ENCODE measurements around the gene MED28. TPM values are rescaled to one million over a fixed set of nuclear protein-coding genes. Genes with fewer than 3 reads are reported as not detected.

The MED28 gene
- total and polyA plus RNA-seq, 10 of the 15 experiments (the other 5 are each of a cell fraction or from before 2014, with no cell fraction given), result 19.9 to 77.4 (median 52.0) TPM

Other genes starting within 250 kb of the MED28 start
- gene QDPR, start 102.6 kb upstream of the MED28 start, total RNA-seq (2014; rRNA removed), result 3.1 and 6.2 TPM in 2 replicates
- gene QDPR, start 102.6 kb upstream of the MED28 start, total RNA-seq (2014; rRNA removed; fragmentation: Illumina TruSeq; extraction: Trizol), result 8.0 and 10.0 TPM in 2 replicates
- 17.5 and 17.6 TPM in 2 replicates for gene QDPR, start 102.6 kb upstream of the MED28 start, total RNA-seq (2021)
- gene QDPR, start 102.6 kb upstream of the MED28 start, polyA plus RNA-seq (2011; rRNA removed), result 8.6 and 8.7 TPM in 2 replicates
- 9.1 and 13.6 TPM in 2 replicates for gene QDPR, start 102.6 kb upstream of the MED28 start, polyA plus RNA-seq (2014; fragmentation: Illumina TruSeq; extraction: Trizol)
- 1 to 10 TPM; 3.0 to 8.2 TPM for gene QDPR, start 102.6 kb upstream of the MED28 start, polyA plus RNA-seq (2014; fragmentation: Nextera tagmentation; extraction: Ambion mirVana)
- gene QDPR, start 102.6 kb upstream of the MED28 start, polyA plus RNA-seq (2014; rRNA removed), result 18.0 and 25.9 TPM in 2 replicates
- 10 to 100 TPM; 26.7 to 27.7 TPM for gene QDPR, start 102.6 kb upstream of the MED28 start, polyA plus RNA-seq (2016; fragmentation: Nextera tagmentation; extraction: Ambion mirVana)
- not detected in 2 replicates for gene CLRN2, start 99.5 kb upstream of the MED28 start, total RNA-seq (2014; rRNA removed)
- not detected in 2 replicates for gene CLRN2, start 99.5 kb upstream of the MED28 start, total RNA-seq (2014; rRNA removed; fragmentation: Illumina TruSeq; extraction: Trizol)
- not detected in 2 replicates for gene CLRN2, start 99.5 kb upstream of the MED28 start, total RNA-seq (2021)
- not detected in 2 replicates for gene CLRN2, start 99.5 kb upstream of the MED28 start, polyA plus RNA-seq (2011; rRNA removed)
- not detected in 2 replicates for gene CLRN2, start 99.5 kb upstream of the MED28 start, polyA plus RNA-seq (2014; fragmentation: Illumina TruSeq; extraction: Trizol)
- gene CLRN2, start 99.5 kb upstream of the MED28 start, polyA plus RNA-seq (2014; fragmentation: Nextera tagmentation; extraction: Ambion mirVana), result not detected
- not detected in 2 replicates for gene CLRN2, start 99.5 kb upstream of the MED28 start, polyA plus RNA-seq (2014; rRNA removed)
- gene CLRN2, start 99.5 kb upstream of the MED28 start, polyA plus RNA-seq (2016; fragmentation: Nextera tagmentation; extraction: Ambion mirVana), result not detected
- 168 and 206 TPM in 2 replicates for gene LAP3, start 37.4 kb upstream of the MED28 start, total RNA-seq (2014; rRNA removed)
- gene LAP3, start 37.4 kb upstream of the MED28 start, total RNA-seq (2014; rRNA removed; fragmentation: Illumina TruSeq; extraction: Trizol), result 217 and 228 TPM in 2 replicates
- gene LAP3, start 37.4 kb upstream of the MED28 start, total RNA-seq (2021), result 134 and 135 TPM in 2 replicates
- 202 and 218 TPM in 2 replicates for gene LAP3, start 37.4 kb upstream of the MED28 start, polyA plus RNA-seq (2011; rRNA removed)
- 210 and 227 TPM in 2 replicates for gene LAP3, start 37.4 kb upstream of the MED28 start, polyA plus RNA-seq (2014; fragmentation: Illumina TruSeq; extraction: Trizol)
- gene LAP3, start 37.4 kb upstream of the MED28 start, polyA plus RNA-seq (2014; fragmentation: Nextera tagmentation; extraction: Ambion mirVana), result 100 to 1,000 TPM; 153 to 206 TPM
- gene LAP3, start 37.4 kb upstream of the MED28 start, polyA plus RNA-seq (2014; rRNA removed), result 131 and 154 TPM in 2 replicates
- 100 to 1,000 TPM; 245 to 249 TPM for gene LAP3, start 37.4 kb upstream of the MED28 start, polyA plus RNA-seq (2016; fragmentation: Nextera tagmentation; extraction: Ambion mirVana)
- gene FAM184B, start 167.0 kb downstream of the MED28 start, total RNA-seq (2014; rRNA removed), result under 0.01 TPM in 1 of 2 replicates, not detected in the other
- gene FAM184B, start 167.0 kb downstream of the MED28 start, total RNA-seq (2014; rRNA removed; fragmentation: Illumina TruSeq; extraction: Trizol), result not detected in 2 replicates
- not detected in 2 replicates for gene FAM184B, start 167.0 kb downstream of the MED28 start, total RNA-seq (2021)
- gene FAM184B, start 167.0 kb downstream of the MED28 start, polyA plus RNA-seq (2011; rRNA removed), result not detected in 2 replicates
- not detected in 2 replicates for gene FAM184B, start 167.0 kb downstream of the MED28 start, polyA plus RNA-seq (2014; fragmentation: Illumina TruSeq; extraction: Trizol)
- not detected for gene FAM184B, start 167.0 kb downstream of the MED28 start, polyA plus RNA-seq (2014; fragmentation: Nextera tagmentation; extraction: Ambion mirVana)
- gene FAM184B, start 167.0 kb downstream of the MED28 start, polyA plus RNA-seq (2014; rRNA removed), result not detected in 2 replicates
- gene FAM184B, start 167.0 kb downstream of the MED28 start, polyA plus RNA-seq (2016; fragmentation: Nextera tagmentation; extraction: Ambion mirVana), result not detected
- gene DCAF16, start 196.1 kb downstream of the MED28 start, total RNA-seq (2014; rRNA removed), result 29.9 and 34.9 TPM in 2 replicates
- 29.2 and 30.7 TPM in 2 replicates for gene DCAF16, start 196.1 kb downstream of the MED28 start, total RNA-seq (2014; rRNA removed; fragmentation: Illumina TruSeq; extraction: Trizol)
- 30.1 and 38.1 TPM in 2 replicates for gene DCAF16, start 196.1 kb downstream of the MED28 start, total RNA-seq (2021)
- 48.6 and 57.9 TPM in 2 replicates for gene DCAF16, start 196.1 kb downstream of the MED28 start, polyA plus RNA-seq (2011; rRNA removed)
- gene DCAF16, start 196.1 kb downstream of the MED28 start, polyA plus RNA-seq (2014; fragmentation: Illumina TruSeq; extraction: Trizol), result 25.3 and 26.2 TPM in 2 replicates
- gene DCAF16, start 196.1 kb downstream of the MED28 start, polyA plus RNA-seq (2014; fragmentation: Nextera tagmentation; extraction: Ambion mirVana), result 1 to 10 TPM; 5.8 to 6.1 TPM
- 22.9 and 26.7 TPM in 2 replicates for gene DCAF16, start 196.1 kb downstream of the MED28 start, polyA plus RNA-seq (2014; rRNA removed)
- 10 to 100 TPM; 16.6 TPM for gene DCAF16, start 196.1 kb downstream of the MED28 start, polyA plus RNA-seq (2016; fragmentation: Nextera tagmentation; extraction: Ambion mirVana)
- 54.0 and 59.5 TPM in 2 replicates for gene NCAPG, start 196.3 kb downstream of the MED28 start, total RNA-seq (2014; rRNA removed)
- 59.7 and 65.1 TPM in 2 replicates for gene NCAPG, start 196.3 kb downstream of the MED28 start, total RNA-seq (2014; rRNA removed; fragmentation: Illumina TruSeq; extraction: Trizol)
- 46.1 and 53.3 TPM in 2 replicates for gene NCAPG, start 196.3 kb downstream of the MED28 start, total RNA-seq (2021)
- 71.7 and 125 TPM in 2 replicates for gene NCAPG, start 196.3 kb downstream of the MED28 start, polyA plus RNA-seq (2011; rRNA removed)
- gene NCAPG, start 196.3 kb downstream of the MED28 start, polyA plus RNA-seq (2014; fragmentation: Illumina TruSeq; extraction: Trizol), result 52.3 and 61.2 TPM in 2 replicates
- gene NCAPG, start 196.3 kb downstream of the MED28 start, polyA plus RNA-seq (2014; fragmentation: Nextera tagmentation; extraction: Ambion mirVana), result 10 to 100 TPM; 17.3 to 22.9 TPM
- 29.3 and 36.3 TPM in 2 replicates for gene NCAPG, start 196.3 kb downstream of the MED28 start, polyA plus RNA-seq (2014; rRNA removed)
- 10 to 100 TPM; 83.0 to 93.9 TPM for gene NCAPG, start 196.3 kb downstream of the MED28 start, polyA plus RNA-seq (2016; fragmentation: Nextera tagmentation; extraction: Ambion mirVana)

Measured in GM12878 (cell line).